ENCODE measurements around the gene SH3GL2.

The SH3GL2 gene

GRCh38 chr9:17783227-17783626 lies 204.4 kb downstream of the SH3GL2 start:
- Histone ChIP-seq H3K9me3 (ENCODE audit: control insufficient read depth, insufficient read depth, low read length) (no peaks in the 10 kb centered on the region), H3K27ac (ENCODE audit: low read depth, low read length) (no peak overlapping the region), H3K4me1 (ENCODE audit: control insufficient read depth, low read length) (no peaks in the 10 kb centered on the region), H3K27me3 (ENCODE audit: control insufficient read depth, low read length) (no peaks in the 10 kb centered on the region), H4K20me1 (ENCODE audit: control insufficient read depth, insufficient read depth, low read depth, low read length) (no peaks in the 10 kb centered on the region), H3K79me2 (ENCODE audit: control insufficient read depth, low read length) (no peaks in the 10 kb centered on the region), H3K4me3 (ENCODE audit: low read length) (no peak overlapping the region), H3K9me2 (replicated peaks; ENCODE audit: control insufficient read depth, low read length) (no peaks in the 10 kb centered on the region), H3K4me2 (ENCODE audit: low read length) (no peak overlapping the region), H3F3A (ENCODE audit: control insufficient read depth, insufficient read depth) (no peaks in the 10 kb centered on the region), H3K36me3 (ENCODE audit: control insufficient read depth, low read length) (no peaks in the 10 kb centered on the region)
- no peak for TF ChIP-seq EZH2phosphoT487 (IDR thresholded peaks at IDR 0.05; ENCODE audit: borderline replicate concordance, low read length)
- TF ChIP-seq CTCF (IDR thresholded peaks at IDR 0.05; ENCODE audit: low read depth, low read length, poor library complexity, severe bottlenecking), result no peak

DNA sequence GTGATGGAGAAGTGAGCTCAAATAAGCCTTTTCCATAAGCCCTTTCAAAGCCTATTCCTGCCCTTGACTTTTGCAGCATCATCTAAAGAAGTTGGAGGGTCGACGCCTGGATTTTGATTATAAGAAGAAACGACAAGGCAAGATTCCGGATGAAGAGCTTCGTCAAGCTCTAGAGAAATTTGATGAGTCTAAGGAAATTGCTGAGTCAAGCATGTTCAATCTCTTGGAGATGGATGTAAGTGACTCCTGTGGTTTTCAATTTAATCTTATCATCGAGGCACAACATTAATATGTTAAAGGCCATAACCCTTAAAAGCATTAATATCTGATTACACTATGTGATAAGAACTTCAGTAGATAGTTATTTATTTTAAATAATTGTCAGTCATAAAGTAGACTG lies 210.4 kb downstream of the SH3GL2 start:
- H3K27me3 ChIP-seq (ENCODE audit: control insufficient read depth, low read length), result no peaks in the 10 kb centered on the region
- no peaks in the 10 kb centered on the region for H3F3A ChIP-seq (ENCODE audit: control insufficient read depth, insufficient read depth)
- H3K27ac ChIP-seq (ENCODE audit: low read depth, low read length), result no peak overlapping the region
- no peak for TF ChIP-seq CTCF (IDR thresholded peaks at IDR 0.05; ENCODE audit: low read depth, low read length, poor library complexity, severe bottlenecking)
- TF ChIP-seq EZH2phosphoT487 (IDR thresholded peaks at IDR 0.05; ENCODE audit: borderline replicate concordance, low read length), result no peak
- no peaks in the 10 kb centered on the region for H3K9me2 ChIP-seq (replicated peaks; ENCODE audit: control insufficient read depth, low read length)
- no peak overlapping the region for H3K4me2 ChIP-seq (ENCODE audit: low read length)
- no peaks in the 10 kb centered on the region for H4K20me1 ChIP-seq (ENCODE audit: control insufficient read depth, insufficient read depth, low read depth, low read length)
- no peak overlapping the region for H3K4me3 ChIP-seq (ENCODE audit: low read length)
- H3K9me3 ChIP-seq (ENCODE audit: control insufficient read depth, insufficient read depth, low read length), result no peaks in the 10 kb centered on the region
- H3K79me2 ChIP-seq (ENCODE audit: control insufficient read depth, low read length), result no peaks in the 10 kb centered on the region
- no peaks in the 10 kb centered on the region for H3K36me3 ChIP-seq (ENCODE audit: control insufficient read depth, low read length)
- H3K4me1 ChIP-seq (ENCODE audit: control insufficient read depth, low read length), result no peaks in the 10 kb centered on the region

- TF ChIP-seq EZH2phosphoT487 (IDR thresholded peaks at IDR 0.05; ENCODE audit: borderline replicate concordance, low read length) (no peak), CTCF (IDR thresholded peaks at IDR 0.05; ENCODE audit: low read depth, low read length, poor library complexity, severe bottlenecking) (peak; percentile 41)
- Histone ChIP-seq H4K20me1 (ENCODE audit: control insufficient read depth, insufficient read depth, low read depth, low read length) (no peaks in the 10 kb centered on the region), H3K4me3 (ENCODE audit: low read length) (no peak overlapping the region), H3K9me3 (ENCODE audit: control insufficient read depth, insufficient read depth, low read length) (no peaks in the 10 kb centered on the region), H3K79me2 (ENCODE audit: control insufficient read depth, low read length) (no peaks in the 10 kb centered on the region), H3K27me3 (ENCODE audit: control insufficient read depth, low read length) (no peaks in the 10 kb centered on the region), H3K27ac (ENCODE audit: low read depth, low read length) (no peak overlapping the region), H3K36me3 (ENCODE audit: control insufficient read depth, low read length) (no peaks in the 10 kb centered on the region), H3K4me1 (ENCODE audit: control insufficient read depth, low read length) (no peaks in the 10 kb centered on the region), H3F3A (ENCODE audit: control insufficient read depth, insufficient read depth) (no peaks in the 10 kb centered on the region), H3K9me2 (replicated peaks; ENCODE audit: control insufficient read depth, low read length) (no peaks in the 10 kb centered on the region), H3K4me2 (ENCODE audit: low read length) (no peak overlapping the region)
These were observed 215.1 kb downstream of the SH3GL2 start for GRCh38 chr9:17793713-17794622.
